Muscle of leg (tissue), 11 donors: ENCODE measurements around the gene RRP36. TPM values are rescaled to one million over a fixed set of nuclear protein-coding genes. Genes with fewer than 3 reads are reported as not detected.

Experiments
- DNase-seq: peaks from one replicate; pipeline ENCODE4 v3.0.0; 2013
- H3K27ac ChIP-seq: one replicate; pipeline ENCODE4 v1.5.1; 2013; ENCODE audit warnings: mild to moderate bottlenecking, low read length, control low read depth
- H3K27me3 ChIP-seq: one replicate; pipeline ENCODE4 v1.6.1; 2013; ENCODE audit warnings: low read length; ENCODE audit not compliant: control insufficient read depth, insufficient read depth
- H3K36me3 ChIP-seq: one replicate; pipeline ENCODE4 v1.6.1; 2013; ENCODE audit warnings: low read length; ENCODE audit not compliant: control insufficient read depth, insufficient read depth
- H3K4me1 ChIP-seq: one replicate; pipeline ENCODE4 v1.6.1; 2013; ENCODE audit warnings: low read length; ENCODE audit not compliant: control insufficient read depth, insufficient read depth
- H3K4me3 ChIP-seq: one replicate; pipeline ENCODE4 v1.5.1; 2013; ENCODE audit warnings: low read length, control low read depth
- H3K9me3 ChIP-seq: replicated peaks from 2 replicates; pipeline ENCODE4 v1.6.1; 2013; ENCODE audit warnings: low read depth, low read length; ENCODE audit not compliant: control insufficient read depth
- WGBS: methylation state at CpG from one replicate; pipeline ENCODE4 v1.1.5; 2013; ENCODE audit warnings: missing lambda C conversion rate; ENCODE audit not compliant: insufficient coverage; 5-methylcytosine and 5-hydroxymethylcytosine counted together
- polyA plus RNA-seq, 8 donors: library from polyadenylated mRNA; unstranded; fragments of 120-200 nt; gene quantifications; one replicate each; pipeline versions ENCODE4 v1.2.1 to v1.2.3, GENCODE V29; 2013; ENCODE audit warnings: inconsistent platforms in 1 of 8, low replicate concordance in 1 of 8; ENCODE audit not compliant: insufficient read length in 8 of 8, insufficient read depth in 1 of 8
- total RNA-seq: library from RNA; stranded (reverse); fragments of 120-200 nt; gene quantifications from one replicate; pipeline ENCODE4 v1.2.4, GENCODE V29; 2013

The RRP36 gene
- total and polyA plus RNA-seq, 9 donors, result 39.8 to 53.1 (median 44.9) TPM

DNA sequence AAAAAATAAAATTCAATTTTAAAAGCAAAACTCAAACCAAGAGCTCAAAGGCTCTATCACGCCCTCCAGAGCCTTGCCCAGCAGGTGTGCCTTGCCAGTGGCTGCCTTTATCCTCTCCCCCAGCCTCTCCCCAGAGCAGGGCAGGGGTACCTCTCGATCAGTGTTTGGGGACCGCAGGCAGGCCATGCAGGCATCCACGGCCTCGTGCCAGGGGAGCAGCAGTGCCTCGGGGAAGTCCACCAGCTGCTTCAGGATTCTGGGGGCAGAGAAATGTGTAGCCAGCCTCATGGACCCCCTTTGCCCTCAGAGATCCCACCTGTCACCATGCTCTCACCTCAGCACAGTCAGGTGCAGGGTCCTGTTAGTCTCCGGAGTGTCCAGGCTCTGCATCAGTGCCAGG lies 26.6 kb downstream of the RRP36 start:
- no peak overlapping the region for H3K27ac ChIP-seq
- no peak for DNase-seq
- 80% methylated on average over 3 of the region's 7 CpGs for WGBS
- no peak overlapping the region for H3K4me3 ChIP-seq
- H3K36me3 ChIP-seq, result peaks cover 88% of the 10 kb centered on the region
- H3K9me3 ChIP-seq, result no peaks in the 10 kb centered on the region
- H3K4me1 ChIP-seq, result peaks cover 25% of the 10 kb centered on the region
- no peaks in the 10 kb centered on the region for H3K27me3 ChIP-seq

GRCh38 chr6:43050981-43051380 lies 29.6 kb downstream of the RRP36 start:
- Histone ChIP-seq H3K4me1 (peaks cover 33% of the 10 kb centered on the region), H3K36me3 (peaks cover 80% of the 10 kb centered on the region), H3K27ac (no peak overlapping the region), H3K9me3 (no peaks in the 10 kb centered on the region), H3K27me3 (no peaks in the 10 kb centered on the region), H3K4me3 (no peak overlapping the region)
- no peak for DNase-seq
- WGBS, result 96% methylated on average over 16 of the region's 17 CpGs

DNA sequence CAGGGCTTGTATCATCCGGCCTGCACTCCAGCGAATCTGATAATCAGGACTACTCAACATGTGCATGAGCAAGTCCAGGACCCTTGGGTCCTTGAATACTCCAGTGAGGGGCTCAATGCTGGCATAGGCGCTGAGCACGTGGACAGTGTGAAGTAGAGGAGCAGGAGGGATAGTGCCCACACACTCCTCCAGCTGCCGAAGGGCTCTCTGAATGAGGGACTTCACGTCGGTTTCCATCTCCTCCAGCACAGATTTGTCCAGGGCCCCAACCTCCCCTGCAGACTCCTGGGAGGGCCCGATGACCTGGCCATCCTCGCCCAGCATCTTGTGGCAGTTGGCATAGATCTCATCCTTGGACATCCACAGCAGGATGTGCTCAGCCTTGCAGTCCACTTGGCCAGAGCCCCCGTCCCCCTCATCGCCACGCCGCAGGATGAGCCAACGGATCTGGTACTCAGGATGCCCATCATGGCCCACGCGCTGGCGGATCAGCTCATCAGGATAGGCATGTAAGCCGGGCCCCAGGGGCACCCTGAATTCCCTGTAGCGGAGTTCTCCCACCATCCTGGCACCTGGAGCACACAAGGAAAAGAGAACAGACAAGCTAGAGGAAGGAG lies 30.9 kb downstream of the RRP36 start:
- Histone ChIP-seq H3K4me1 (peaks cover 33% of the 10 kb centered on the region), H3K36me3 (peaks cover 76% of the 10 kb centered on the region), H3K4me3 (peak overlapping the region; percentile 85), H3K9me3 (no peaks in the 10 kb centered on the region), H3K27ac (peak overlapping the region; percentile 97), H3K27me3 (no peaks in the 10 kb centered on the region)
- 86% methylated on average over 17 of the region's 19 CpGs for WGBS
- DNase-seq, result no peak

DNA sequence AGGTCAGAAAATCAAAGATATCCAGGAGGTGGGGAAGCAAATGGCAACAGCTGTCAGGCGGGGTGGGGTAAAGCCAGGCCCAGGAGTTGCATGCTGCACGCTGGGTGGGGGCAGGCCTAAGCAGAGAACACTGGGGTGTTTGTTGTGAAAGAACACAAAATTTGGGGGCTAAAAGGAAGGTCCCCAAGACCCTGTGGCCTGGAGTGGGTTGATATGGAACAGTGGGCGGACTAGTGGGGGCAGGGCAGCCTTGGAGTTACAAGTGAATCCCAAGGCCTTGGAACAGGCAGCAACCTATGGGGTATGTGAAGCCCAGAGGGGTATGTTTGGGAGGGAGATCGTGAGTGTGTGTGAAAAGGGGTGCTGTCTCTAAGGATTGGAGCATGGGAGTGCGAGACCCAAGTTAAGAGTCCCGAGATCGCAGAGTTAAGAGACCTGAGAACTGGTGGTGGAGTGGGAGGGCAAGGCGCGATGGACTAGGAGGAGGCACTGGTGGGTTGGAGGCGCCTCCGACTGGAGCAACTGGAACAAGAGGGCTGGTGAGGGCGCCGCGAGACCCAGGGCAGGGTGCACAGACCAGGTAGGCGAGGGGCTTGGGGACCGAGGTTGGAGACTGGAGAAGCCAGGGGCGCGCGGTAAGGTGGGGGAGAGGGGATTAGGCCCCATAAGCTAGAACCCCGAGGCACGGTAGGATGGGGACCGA lies 31.6 kb downstream of the RRP36 start:
- Histone ChIP-seq H3K4me1 (peaks cover 34% of the 10 kb centered on the region), H3K27ac (peak overlapping the region; percentile 97), H3K9me3 (no peaks in the 10 kb centered on the region), H3K36me3 (peaks cover 74% of the 10 kb centered on the region), H3K4me3 (peak overlapping the region; percentile 85), H3K27me3 (no peaks in the 10 kb centered on the region)
- DNase-seq, result peak; percentile 58
- WGBS, result 8% methylated on average over 22 of the region's 22 CpGs

GRCh38 chr6:43053545-43054205 lies 32.3 kb downstream of the RRP36 start, which contains the start of gene CUL7:
CUL7 (minus strand) TSS chr6:43053851; CDS start chr6:43052788, 1,063 bp downstream.
- under 1% methylated on average over 39 of the region's 45 CpGs for WGBS
- peak; percentile 99 for DNase-seq
- Histone ChIP-seq H3K4me1 (peaks cover 41% of the 10 kb centered on the region), H3K27me3 (no peaks in the 10 kb centered on the region), H3K9me3 (no peaks in the 10 kb centered on the region), H3K27ac (peak within 1 kb of the TSS; percentile 97), H3K36me3 (peaks cover 68% of the 10 kb centered on the region), H3K4me3 (peak within 1 kb of the TSS; percentile 85)

GRCh38 chr6:43054206-43054943 lies 33.0 kb downstream of the RRP36 start:
- no peaks in the 10 kb centered on the region for H3K27me3 ChIP-seq
- H3K4me3 ChIP-seq, result peak overlapping the region; percentile 85
- no peaks in the 10 kb centered on the region for H3K9me3 ChIP-seq
- H3K4me1 ChIP-seq, result peaks cover 41% of the 10 kb centered on the region
- H3K27ac ChIP-seq, result peak overlapping the region; percentile 97
- WGBS, result 77% methylated on average over 14 of the region's 17 CpGs
- peak; percentile 47 for DNase-seq
- peaks cover 62% of the 10 kb centered on the region for H3K36me3 ChIP-seq

DNA sequence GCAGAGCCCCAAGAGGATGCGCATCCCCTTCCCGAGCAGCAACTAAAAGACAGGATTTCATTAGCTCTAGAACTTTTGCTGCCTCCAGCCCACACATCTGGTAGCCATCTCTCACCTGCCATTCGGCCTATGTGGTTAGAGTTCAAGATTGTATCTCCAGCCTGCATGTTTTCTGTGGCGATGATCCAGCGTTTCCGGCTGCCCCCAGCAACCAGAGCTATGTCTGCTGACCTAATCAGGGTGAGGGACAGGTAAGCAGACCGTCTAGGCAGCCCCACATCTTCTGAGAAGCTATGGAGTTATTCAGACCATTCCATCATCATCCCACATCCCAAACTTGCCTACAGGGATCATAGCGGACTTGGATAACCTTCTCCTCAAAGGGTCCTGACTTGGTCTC lies 34.5 kb downstream of the RRP36 start:
- no peaks in the 10 kb centered on the region for H3K27me3 ChIP-seq
- no peak overlapping the region for H3K27ac ChIP-seq
- H3K36me3 ChIP-seq, result peaks cover 46% of the 10 kb centered on the region
- H3K9me3 ChIP-seq, result no peaks in the 10 kb centered on the region
- H3K4me1 ChIP-seq, result peaks cover 43% of the 10 kb centered on the region
- 92% methylated on average over 4 of the region's 8 CpGs for WGBS
- no peak overlapping the region for H3K4me3 ChIP-seq
- DNase-seq, result no peak

GRCh38 chr6:43058531-43058930 lies 37.1 kb downstream of the RRP36 start:
- peak overlapping the region; percentile 79 for H3K4me3 ChIP-seq
- H3K36me3 ChIP-seq, result peaks cover 44% of the 10 kb centered on the region
- no peaks in the 10 kb centered on the region for H3K9me3 ChIP-seq
- no peak overlapping the region for H3K27ac ChIP-seq
- H3K27me3 ChIP-seq, result no peaks in the 10 kb centered on the region
- no CpG with 5 or more reads among the region's 1 CpG for WGBS
- H3K4me1 ChIP-seq, result peaks cover 22% of the 10 kb centered on the region
- DNase-seq, result no peak

- Histone ChIP-seq H3K27ac (peak within 1 kb of the TSS; percentile 84), H3K9me3 (no peaks in the 10 kb centered on the region), H3K27me3 (no peaks in the 10 kb centered on the region), H3K36me3 (peaks cover 51% of the 10 kb centered on the region), H3K4me3 (peak within 1 kb of the TSS; percentile 79), H3K4me1 (peaks cover 19% of the 10 kb centered on the region)
- under 1% methylated on average over 51 of the region's 64 CpGs for WGBS
- peak; percentile 100 for DNase-seq
Observed at GRCh38 chr6:43059168-43060033, 38.0 kb downstream of the RRP36 start, which contains the start of the genes KLC4 and MRPL2. KLC4 (plus strand) TSS chr6:43059631; CDS start chr6:43061336, 1,705 bp downstream. MRPL2 (minus strand) TSS chr6:43059434; CDS start chr6:43059381, 53 bp downstream.
